HepG2 (cell line): Measurements from ENCODE around the gene ERCC5. TPM values are rescaled to one million over a fixed set of nuclear protein-coding genes. Genes with fewer than 3 reads are reported as not detected.

Experiments
- CC2D1A ChIP-seq: sonication (generic); formaldehyde crosslinking; IDR thresholded peaks from 2 replicates; pipeline ENCODE4 v1.8.1; 2023; ENCODE audit warnings: mild to moderate bottlenecking, missing genetic modification reagents
- CREBL2 ChIP-seq: sonication (generic); formaldehyde crosslinking; IDR thresholded peaks from 2 replicates; pipeline ENCODE4 v1.8.1; 2023; ENCODE audit warnings: missing genetic modification reagents, mild to moderate bottlenecking, borderline replicate concordance
- FOSL2 ChIP-seq: sonication (generic); formaldehyde crosslinking; IDR thresholded peaks from 2 replicates; pipeline ENCODE4 v1.4.0; 2020; ENCODE audit warnings: missing genetic modification reagents
- GPBP1L1 ChIP-seq: sonication (generic); formaldehyde crosslinking; IDR thresholded peaks from 2 replicates; pipeline ENCODE4 v1.5.0; 2020; ENCODE audit warnings: mild to moderate bottlenecking, missing genetic modification reagents
- HDAC1 ChIP-seq: sonication (generic); formaldehyde crosslinking; IDR thresholded peaks from 2 replicates; pipeline ENCODE4 v1.5.1; 2020; ENCODE audit warnings: mild to moderate bottlenecking, missing genetic modification reagents
- KDM6A ChIP-seq: IDR thresholded peaks from 2 replicates; pipeline ENCODE4 v1.6.1; 2016; ENCODE audit warnings: low read depth
- NFKB2 ChIP-seq: sonication (generic); formaldehyde crosslinking; IDR thresholded peaks from 2 replicates; pipeline ENCODE4 v1.4.0; 2020; ENCODE audit warnings: missing genetic modification reagents, borderline replicate concordance
- NR2C2 ChIP-seq: sonication (generic); formaldehyde crosslinking; IDR thresholded peaks from 2 replicates; pipeline ENCODE4 v1.4.0; 2020; ENCODE audit warnings: missing genetic modification reagents, mild to moderate bottlenecking, moderate library complexity, borderline replicate concordance
- SUZ12 ChIP-seq: fragments of 150-350 bp; IDR thresholded peaks from 2 replicates; pipeline ENCODE4 v1.6.1; 2014; ENCODE audit warnings: low read depth, low read length
- TERF1 ChIP-seq: sonication (generic); formaldehyde crosslinking; IDR thresholded peaks from 2 replicates; pipeline ENCODE4 v1.8.0; 2022; ENCODE audit warnings: mild to moderate bottlenecking, missing genetic modification reagents, moderate library complexity
- TRAFD1 ChIP-seq: sonication (generic); formaldehyde crosslinking; IDR thresholded peaks from 2 replicates; pipeline ENCODE4 v1.5.1; 2020; ENCODE audit warnings: missing genetic modification reagents, mild to moderate bottlenecking, borderline replicate concordance
- YEATS2 ChIP-seq: sonication (generic); formaldehyde crosslinking; IDR thresholded peaks from 2 replicates; pipeline ENCODE4 v1.4.0; 2020; ENCODE audit warnings: missing genetic modification reagents, borderline replicate concordance
- ZBTB26 ChIP-seq: IDR thresholded peaks from 2 replicates; pipeline ENCODE4 v1.6.1; 2016; ENCODE audit warnings: missing compliant biosample characterization, missing genetic modification reagents, borderline replicate concordance
- ZBTB43 ChIP-seq: sonication (generic); formaldehyde crosslinking; conservative IDR thresholded peaks from 2 replicates; pipeline ENCODE4 v1.4.0; 2020; ENCODE audit warnings: missing genetic modification reagents
- ZC3H13 ChIP-seq: sonication (generic); formaldehyde crosslinking; IDR thresholded peaks from 2 replicates; pipeline ENCODE4 v1.8.1; 2023; ENCODE audit warnings: mild to moderate bottlenecking, missing genetic modification reagents, moderate library complexity
- ZNF350 ChIP-seq: sonication (generic); formaldehyde crosslinking; IDR thresholded peaks from 2 replicates; pipeline ENCODE4 v1.4.0; 2020; ENCODE audit warnings: mild to moderate bottlenecking, low read depth, missing genetic modification reagents, borderline replicate concordance
- ZNF570 ChIP-seq: sonication (generic); formaldehyde crosslinking; IDR thresholded peaks from 2 replicates; pipeline ENCODE4 v1.4.0; 2020; ENCODE audit warnings: mild to moderate bottlenecking, missing genetic modification reagents, borderline replicate concordance
- ZNF883 ChIP-seq: sonication (generic); formaldehyde crosslinking; IDR thresholded peaks from 2 replicates; pipeline ENCODE4 v1.5.1; 2020; ENCODE audit warnings: mild to moderate bottlenecking, missing genetic modification reagents; ENCODE audit errors: not compliant biosample characterization
- ZSCAN31 ChIP-seq: sonication (generic); formaldehyde crosslinking; IDR thresholded peaks from 2 replicates; pipeline ENCODE4 v1.5.0; 2020; ENCODE audit warnings: low read depth, mild to moderate bottlenecking, missing genetic modification reagents
- polyA plus RNA-seq, 8 experiments: library from polyadenylated mRNA; depleted of rRNA in 3 of 8; stranded (reverse) in 7 of 8; unstranded in 1 of 8; fragments of >200 nt; fragmentation: Illumina TruSeq in 4 of 8; extraction: Trizol in 4 of 8; gene quantifications; 2 replicates each; pipeline versions ENCODE4 v1.2.1 to v1.2.3, GENCODE V29; 2011 to 2016; ENCODE audit warnings: low read depth in 4 of 8, missing spikeins in 1 of 8, mixed read lengths in 1 of 8; ENCODE audit not compliant: insufficient read depth in 1 of 8
- total RNA-seq, 5 experiments: library from RNA; depleted of rRNA; stranded (reverse); fragments of >200 nt; fragmentation: Illumina TruSeq; extraction: Trizol; gene quantifications; 2 replicates each; pipeline ENCODE4 v1.2.3, GENCODE V29; 2016; ENCODE audit warnings: low read depth in 1 of 5
- TF ChIP-seq, protein P1 (sequence below): sonication (generic); formaldehyde crosslinking; IDR thresholded peaks from 2 replicates; pipeline ENCODE4 v1.4.0; 2020; ENCODE audit warnings: missing genetic modification reagents, borderline replicate concordance

Gene ERCC5
- total and polyA plus RNA-seq, 2 of the 13 experiments (the other 11 are each of a cell fraction or from before 2014, with no cell fraction given), result 12.9 to 35.5 TPM

DNA sequence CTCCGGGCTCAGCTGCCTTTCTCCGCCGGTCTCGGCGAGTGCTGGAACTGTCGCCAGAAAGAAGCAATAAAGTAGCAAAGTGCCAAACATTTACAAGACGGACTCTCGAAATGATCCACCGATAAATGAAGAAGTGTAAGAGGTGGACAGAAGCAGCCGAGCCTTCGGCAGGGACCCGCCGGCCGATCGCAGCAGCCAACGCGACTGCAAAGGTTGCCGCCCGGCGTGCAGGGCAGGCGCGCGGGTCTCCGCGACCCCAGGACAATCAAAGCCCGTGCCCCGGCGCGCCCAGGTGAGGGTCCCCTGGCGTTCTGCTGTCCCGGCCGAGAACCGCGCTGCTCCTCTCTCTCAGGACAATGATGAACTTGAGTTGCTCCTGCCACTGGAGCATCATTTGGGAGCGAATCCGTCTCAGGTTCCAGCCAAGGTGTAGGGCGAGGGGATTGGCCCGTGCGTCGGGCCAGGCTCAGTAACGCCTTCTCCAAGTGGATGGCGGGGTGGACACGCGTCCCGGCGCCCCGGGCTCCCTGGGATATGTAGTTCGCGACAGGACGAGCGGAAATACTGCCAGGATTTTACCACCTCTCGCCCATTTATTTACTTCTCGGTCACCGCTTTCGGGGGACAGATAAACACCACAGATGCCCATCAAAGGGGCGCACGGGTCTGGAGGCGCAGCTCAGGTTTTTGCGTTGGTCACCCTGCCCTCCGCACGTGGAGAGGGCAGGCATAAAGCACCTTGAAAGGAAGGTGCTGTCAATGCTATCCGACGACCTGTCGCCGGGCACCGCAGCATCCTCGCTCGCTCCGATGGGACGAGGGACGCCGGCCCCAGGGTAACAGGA, 47.0 kb upstream of the ERCC5 start, which contains the start of the genes BIVM and POGLUT2 (continued):
- TF ChIP-seq NR2C2 (CRISPR knock-in tag), result peak; percentile 54
- peak; percentile 75 for TF ChIP-seq HDAC1 (CRISPR knock-in tag)
- peak; percentile 72 for TF ChIP-seq ZSCAN31 (CRISPR knock-in tag)
- TF ChIP-seq SUZ12, result peak; percentile 78
- no peak for TF ChIP-seq KDM6A (CRISPR knock-in tag)
- peak; percentile 59; the same call in 1 of the 2 replicates for TF ChIP-seq ZNF350 (CRISPR knock-in tag)
- no peak for TF ChIP-seq TERF1 (CRISPR knock-in tag)
- no peak for TF ChIP-seq FOSL2 (CRISPR knock-in tag)
- TF ChIP-seq ZNF570 (CRISPR knock-in tag), result no peak
- no peak for TF ChIP-seq GPBP1L1
- TF ChIP-seq TRAFD1 (CRISPR knock-in tag), result no peak
- no peak; the same call in 1 of the 2 replicates for TF ChIP-seq YEATS2
- no peak for TF ChIP-seq CC2D1A (CRISPR knock-in tag)
- TF ChIP-seq ZNF883 (CRISPR knock-in tag), result peak; percentile 36
- TF ChIP-seq ZC3H13 (CRISPR knock-in tag), result no peak
- TF ChIP-seq NFKB2, result no peak; the same call in 1 of the 2 replicates
- TF ChIP-seq, protein P1, sequence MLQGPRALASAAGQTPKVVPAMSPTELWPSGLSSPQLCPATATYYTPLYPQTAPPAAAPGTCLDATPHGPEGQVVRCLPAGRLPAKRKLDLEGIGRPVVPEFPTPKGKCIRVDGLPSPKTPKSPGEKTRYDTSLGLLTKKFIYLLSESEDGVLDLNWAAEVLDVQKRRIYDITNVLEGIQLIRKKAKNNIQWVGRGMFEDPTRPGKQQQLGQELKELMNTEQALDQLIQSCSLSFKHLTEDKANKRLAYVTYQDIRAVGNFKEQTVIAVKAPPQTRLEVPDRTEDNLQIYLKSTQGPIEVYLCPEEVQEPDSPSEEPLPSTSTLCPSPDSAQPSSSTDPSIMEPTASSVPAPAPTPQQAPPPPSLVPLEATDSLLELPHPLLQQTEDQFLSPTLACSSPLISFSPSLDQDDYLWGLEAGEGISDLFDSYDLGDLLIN (CRISPR knock-in tag), result no peak
- no peak for TF ChIP-seq ZBTB43 (CRISPR knock-in tag)
- TF ChIP-seq CREBL2 (CRISPR knock-in tag), result no peak
- TF ChIP-seq ZBTB26 (CRISPR knock-in tag), result no peak
